CD4-positive, alpha-beta T cell treated with Interleukin-6 at 100 ng/mL for 8 hours (primary cell): ENCODE data around the gene SLC26A1.

Experiments used
- DNase-seq: peaks from one replicate; pipeline ENCODE4 v3.0.0-alpha.2; 2020; ENCODE audit warnings: mixed read lengths, low spot score

Gene SLC26A1

DNA sequence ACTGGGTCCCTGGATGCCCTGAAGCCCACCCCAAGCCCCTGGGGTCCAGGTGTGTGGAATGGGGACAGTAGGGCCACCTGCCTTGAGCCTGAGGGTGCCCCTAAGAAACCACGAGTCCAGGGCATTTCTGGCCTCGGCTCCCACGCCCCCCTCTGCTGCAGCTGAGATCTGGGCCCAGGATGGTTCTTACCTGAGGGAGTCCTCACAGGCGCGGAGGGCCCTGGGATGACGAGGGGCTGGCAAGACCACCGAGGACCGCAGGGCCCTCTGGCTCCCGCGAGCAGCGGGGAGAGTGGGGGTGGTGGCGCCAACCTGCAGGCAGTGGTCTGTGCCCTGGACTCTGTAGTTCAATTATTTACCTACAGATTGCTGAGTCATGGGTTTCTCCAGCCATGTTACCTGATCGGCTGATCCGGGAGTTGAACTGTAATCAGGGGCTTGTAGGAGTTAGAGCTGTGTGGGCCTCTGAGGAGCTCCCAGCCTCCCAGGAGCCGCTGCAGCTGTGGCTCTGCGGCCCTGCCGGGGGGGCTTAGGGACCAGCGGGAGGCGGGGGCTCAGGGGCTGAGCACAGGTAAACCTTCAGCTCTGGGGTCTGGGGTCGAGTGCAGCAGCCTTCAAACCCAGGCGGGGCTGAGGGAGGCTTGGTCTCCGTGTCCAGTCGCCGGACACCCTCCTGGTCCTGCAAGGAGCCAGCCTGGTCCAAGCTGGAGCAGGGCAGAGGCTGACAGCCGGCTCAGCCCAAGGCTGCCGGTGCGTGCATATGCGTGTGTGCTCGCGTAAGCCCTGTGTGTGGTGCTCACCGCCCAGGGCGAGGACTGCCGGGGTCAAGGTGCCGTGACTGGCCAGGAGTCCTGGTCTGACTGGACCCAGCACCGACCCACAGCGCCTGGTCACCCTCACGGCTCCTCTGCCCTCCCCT, at the start of gene SLC26A1:
SLC26A1 (minus strand) TSS at position 294 of the 919 bp plus-strand sequence. CDS start 1,701 bp downstream, outside the sequence.
- DNase-seq: no peak

DNA sequence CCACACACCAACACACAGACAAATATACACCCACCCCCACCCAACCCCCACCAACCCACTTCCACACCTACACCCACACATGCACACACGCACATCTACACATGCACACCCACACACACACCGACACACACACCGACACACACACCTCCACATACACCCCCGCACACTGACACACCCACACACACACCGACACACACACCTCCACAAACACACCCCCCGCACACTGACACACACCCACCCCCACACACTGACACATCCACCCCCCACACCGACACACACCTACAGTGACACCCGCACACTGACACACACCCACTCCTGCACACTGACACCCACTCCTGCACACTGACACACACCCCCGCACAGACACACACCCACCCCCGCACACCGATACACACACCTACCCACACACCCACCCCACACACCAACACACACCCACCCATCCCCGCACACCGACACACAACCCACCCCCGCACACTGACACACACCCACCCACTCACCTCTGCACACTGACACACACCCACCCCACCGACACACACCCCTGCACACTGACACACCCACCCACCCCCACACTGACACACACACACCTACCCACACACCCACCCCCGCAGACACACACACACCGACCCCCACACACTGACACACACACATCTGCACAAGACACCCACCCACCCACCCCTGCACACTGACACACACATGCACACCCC, 49.3 kb upstream of the SLC26A1 start:
- no peak for DNase-seq

DNA sequence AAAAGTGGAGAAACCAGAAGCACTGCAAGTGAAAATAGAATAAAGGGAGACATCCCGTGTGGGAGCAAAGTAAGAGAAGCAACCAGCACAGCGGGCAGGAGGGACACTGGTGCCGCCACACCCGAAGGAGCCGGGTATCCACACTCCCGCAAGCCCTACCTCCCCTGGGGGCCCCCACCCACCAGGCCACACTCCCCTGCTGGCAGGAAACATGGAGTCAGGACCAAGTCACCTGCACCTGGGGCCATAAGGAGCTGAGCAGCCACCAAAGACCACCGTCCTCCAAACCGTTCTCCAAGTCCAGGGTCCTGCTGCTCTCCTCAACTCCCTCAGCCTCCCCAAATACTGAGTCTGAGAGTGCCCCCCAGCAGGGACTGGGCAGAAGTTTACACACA, 48.7 kb upstream of the SLC26A1 start:
- DNase-seq: no peak

- DNase-seq: no peak
These were observed 48.1 kb upstream of the SLC26A1 start for GRCh38 chr4:1041147-1041935.

DNA sequence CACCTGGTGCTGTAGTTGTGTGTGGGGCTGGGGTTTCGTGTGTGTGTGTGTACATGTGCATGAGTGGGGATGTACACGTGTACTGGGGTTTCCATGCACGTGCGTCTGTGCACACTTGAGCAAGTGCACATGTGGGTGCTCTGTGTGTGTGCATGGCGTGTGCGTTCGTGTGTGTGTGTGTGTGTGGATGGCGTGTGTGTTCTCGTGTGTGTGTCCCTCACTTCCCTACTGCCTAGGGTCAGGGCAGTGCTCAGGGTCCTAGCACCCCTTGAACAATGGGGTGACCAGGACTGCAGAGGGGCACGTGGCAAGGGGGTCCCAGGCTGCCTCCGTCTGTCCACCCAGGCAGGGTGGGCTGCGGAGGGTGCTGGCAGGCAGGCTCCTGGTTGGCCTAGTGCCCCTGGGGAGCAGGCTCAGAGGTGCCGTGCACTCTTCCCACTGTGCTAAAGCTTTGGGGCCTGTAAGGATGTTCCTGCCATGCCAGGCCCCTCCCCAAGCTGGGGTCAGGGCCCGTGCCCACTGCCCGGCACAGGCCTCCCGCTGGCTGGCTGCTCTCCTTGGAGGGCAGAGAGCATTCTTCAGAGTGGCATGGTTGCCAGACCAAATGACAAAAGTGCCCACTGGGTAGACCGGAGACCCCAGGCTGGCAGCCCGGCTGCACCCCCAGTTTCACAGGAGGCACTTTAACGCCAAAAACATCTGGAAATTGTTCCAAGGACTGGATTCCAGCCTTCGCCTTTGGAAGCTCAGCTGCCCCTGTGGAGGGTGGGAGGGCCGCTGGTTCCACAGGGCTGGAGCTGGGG, 47.3 kb upstream of the SLC26A1 start:
- DNase-seq: no peak

DNA sequence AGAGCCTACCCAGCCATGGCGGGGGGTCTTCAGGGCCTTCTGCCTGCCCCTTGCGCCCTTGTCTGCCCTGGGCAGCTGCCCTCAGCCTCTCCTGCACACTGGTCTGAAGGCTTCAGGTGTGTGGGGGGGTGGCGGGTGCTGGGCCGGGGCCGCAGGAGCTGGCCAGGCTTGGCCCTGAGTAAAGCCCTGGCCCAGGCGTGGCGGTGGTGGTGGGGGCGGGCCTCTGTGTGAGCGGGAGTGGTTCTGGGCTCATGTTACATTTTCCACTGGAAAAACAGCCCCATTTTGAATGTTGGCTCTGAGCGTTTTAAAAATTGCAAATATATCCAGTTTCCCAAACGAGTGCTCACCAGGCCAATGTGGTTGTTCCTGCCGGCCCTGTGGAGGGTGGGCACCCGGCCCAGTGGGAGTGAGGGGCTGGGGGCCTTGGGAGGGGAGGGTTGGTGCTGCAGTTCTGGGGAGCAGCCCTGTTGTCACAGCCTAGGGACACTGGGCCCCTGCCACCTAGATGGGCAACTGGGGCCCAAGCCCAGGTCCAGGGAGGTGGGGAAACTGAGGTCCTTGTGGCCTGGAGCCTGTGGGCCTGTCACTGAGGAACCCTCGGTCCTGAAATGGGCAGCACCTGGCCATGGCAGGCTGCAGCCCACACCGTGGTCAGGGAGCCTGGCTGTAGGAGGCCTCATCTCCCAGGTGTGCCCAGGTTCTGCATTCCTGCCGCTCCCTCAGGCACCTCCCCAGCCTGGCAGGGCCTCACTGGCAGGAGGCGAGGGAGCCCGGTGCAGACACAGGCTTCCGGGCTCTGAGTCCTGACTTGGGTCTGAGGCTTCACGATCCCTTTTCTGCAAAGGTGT, 46.5 kb upstream of the SLC26A1 start:
- no peak for DNase-seq

- DNase-seq: no peak
These were observed 45.8 kb upstream of the SLC26A1 start for GRCh38 chr4:1038948-1039492.

DNA sequence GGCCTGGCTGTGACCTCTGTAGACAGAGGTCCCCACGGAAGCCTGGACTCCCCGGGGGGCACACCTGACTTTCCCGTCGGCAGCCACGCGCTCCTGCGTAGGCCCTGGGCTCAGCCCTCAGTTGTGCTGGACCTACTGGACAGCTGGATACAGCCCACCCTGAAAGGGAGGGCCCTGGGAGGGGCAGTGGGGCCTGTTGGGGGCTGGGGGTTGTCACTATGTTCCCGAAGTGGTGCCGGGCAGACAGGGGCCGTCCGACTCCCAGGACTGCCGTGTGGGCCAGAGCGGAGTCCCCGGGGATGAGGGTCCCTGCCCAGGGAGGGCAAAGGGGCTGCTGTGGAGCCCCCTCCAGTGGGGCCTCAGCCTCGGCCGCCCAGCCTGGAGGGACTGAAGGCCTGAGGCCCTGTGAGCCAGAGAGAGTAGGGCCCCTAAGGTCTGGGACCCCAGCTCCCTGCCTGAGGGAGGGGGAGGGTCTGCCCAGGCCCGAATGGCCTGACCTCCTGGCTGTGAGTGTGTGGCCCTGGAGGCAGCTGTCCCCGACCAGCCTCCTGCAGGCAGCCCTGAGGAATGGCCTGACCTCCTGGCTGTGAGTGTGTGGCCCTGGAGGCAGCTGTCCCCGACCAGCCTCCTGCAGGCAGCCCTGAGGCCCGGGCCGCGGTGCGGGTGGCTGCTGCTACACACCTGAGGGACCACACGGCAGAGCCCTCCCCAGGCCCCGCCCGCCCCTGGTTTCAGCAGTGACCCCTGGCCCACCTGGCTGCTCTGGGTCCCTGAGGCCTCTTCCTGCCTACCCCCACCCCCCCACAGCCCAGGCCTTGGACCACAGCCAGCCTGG, 44.0 kb upstream of the SLC26A1 start:
- no peak for DNase-seq

- no peak for DNase-seq
These were observed 42.9 kb upstream of the SLC26A1 start for GRCh38 chr4:1036095-1036494.

DNA sequence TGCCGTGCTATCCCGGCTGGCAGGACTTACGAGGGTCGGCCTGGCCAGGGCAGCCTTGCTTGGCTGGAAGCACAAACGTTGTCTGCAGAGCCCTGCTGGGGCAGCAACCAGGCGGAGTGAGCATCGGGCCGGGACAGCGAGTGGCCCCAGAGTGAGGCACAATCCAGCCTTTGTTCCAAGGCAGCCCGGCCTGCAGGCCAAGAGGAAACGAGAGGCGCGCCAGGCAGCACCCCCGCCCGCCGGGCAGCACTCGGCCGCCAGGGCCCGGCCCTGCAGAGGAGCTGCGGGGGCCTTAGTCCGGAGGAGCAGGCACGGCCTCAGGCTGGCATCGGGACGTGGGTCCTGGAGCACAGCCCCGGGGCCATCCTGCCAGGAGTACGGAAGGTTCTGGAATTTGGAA, 42.3 kb upstream of the SLC26A1 start:
- DNase-seq: no peak

DNA sequence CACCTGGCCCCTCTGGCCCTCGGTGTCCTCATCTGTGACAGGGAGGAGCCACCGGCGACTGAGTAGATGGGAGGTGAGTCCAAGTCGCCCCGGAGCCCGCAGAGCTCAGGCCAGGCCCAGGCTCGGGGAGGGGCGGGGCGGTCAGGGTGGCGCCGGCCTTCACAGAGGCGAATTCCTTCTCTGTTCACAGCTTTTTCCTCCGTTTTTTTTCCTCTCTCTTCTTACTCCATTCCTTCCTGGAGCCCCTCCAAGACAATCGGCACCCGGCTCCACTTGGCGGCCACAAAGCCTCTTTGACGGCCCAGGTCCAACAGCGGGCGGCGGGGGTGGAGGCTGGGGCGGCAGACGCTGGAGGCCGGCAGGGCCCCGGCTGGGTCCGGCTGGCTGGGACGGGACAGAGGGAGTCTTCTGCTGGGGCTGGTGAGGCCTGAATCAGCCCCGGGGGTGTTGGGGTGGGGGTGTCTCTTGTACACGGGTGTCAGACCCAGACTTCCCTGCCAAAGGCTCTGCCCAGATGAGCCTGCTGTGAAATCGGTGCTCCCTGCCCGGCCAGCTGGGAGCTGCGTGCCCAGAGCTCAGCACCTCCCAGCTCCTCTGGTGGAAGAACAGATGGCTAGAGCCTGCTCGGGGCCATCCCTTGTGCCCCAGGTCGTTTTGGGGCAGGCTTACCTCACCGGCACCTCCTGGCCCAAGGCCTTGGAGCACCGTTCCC, 40.8 kb upstream of the SLC26A1 start:
- no peak for DNase-seq

DNA sequence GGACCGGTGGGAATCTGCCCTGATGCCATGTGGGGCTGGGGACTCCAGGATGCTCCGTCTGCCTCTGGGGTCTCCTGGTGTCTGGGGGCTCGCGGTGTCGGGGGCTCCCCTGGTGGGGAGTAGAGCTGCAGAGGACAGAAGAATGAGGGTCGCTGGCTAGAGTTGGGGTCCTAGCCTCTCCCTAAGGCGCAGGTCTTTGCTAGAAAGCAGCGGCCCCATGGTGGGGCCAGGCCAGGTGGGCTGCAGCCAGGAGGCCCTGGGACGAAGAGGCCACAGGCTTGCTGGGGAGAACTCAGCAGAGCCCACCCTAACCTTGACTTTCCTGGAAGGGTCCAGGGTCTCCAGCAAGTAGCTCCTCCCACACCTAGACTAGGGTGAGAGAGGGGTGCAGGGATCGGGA, 39.7 kb upstream of the SLC26A1 start:
- DNase-seq: no peak

- no peak for DNase-seq
These were observed 39.0 kb upstream of the SLC26A1 start for GRCh38 chr4:1031956-1032795.

DNA sequence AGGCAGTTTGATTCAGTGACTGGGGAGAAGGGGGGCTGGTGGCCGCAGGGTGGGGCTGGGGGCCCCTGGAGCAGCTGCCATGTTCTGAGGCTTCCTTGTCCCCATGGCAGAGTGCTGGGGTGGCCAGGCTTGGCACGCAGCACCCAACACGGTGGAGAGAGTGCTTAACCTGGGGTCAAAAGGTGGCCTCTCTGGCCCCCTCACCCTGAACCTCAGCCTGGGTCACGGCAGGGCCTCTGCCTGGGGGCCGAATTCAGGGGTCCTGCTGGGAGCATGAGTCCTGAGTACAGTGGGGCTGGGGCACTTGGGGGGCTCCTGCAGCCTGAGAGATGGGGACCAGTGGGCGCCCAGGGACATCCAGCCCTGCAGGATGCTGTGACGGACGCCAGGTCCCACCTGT, 38.1 kb upstream of the SLC26A1 start:
- no peak for DNase-seq

DNA sequence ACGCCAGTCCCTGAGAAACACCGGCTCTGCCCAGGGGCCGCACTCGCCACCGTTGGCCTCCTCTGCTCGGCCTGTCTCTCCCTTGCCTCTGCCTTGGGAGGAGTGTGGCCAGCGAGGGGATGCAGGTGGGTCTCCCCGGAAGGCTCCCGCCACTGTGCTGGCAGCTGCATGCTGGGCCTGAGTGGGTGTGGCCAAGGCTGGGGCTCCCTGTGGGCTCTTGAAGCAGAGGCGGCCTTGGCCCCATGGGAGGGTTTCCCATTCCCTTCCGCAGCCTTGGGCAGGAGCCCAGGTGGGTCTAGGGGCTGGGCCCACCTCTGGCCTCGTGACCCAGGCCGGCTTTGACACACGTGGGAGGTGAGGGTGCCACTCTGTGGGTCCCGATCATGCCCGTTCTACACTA, 37.4 kb upstream of the SLC26A1 start:
- DNase-seq: no peak

- no peak for DNase-seq
These were observed 36.8 kb upstream of the SLC26A1 start for GRCh38 chr4:1030031-1030430.

DNA sequence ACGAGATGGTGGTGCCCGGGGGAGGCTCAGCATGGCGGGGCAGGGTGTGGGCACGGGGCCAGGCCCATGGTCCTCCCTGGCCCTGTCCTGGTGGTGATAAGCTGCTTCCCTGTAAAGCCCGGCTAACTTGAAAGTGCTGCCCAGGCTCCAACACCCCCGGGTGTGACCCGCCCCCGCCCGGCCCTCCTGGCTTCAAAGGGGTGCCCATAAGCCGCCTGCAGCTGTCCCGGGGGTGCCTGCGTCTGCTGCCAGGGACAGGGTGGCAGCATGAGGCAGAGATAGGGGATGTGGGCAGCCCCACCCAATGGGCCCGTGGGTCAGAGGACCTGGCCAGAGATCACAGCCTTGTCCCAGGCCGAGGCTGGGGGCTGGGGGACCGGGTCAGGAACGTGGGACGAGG, 36.3 kb upstream of the SLC26A1 start:
- no peak for DNase-seq
